IMR-90 (cell line): ENCODE results near the gene KRT74. TPM values are rescaled to one million over a fixed set of nuclear protein-coding genes. Genes with fewer than 3 reads are reported as not detected.

Source experiments
- ATAC-seq: fragments of 200-7000 bp; cut with Tn5 transposase; 2 replicates; pipeline ENCODE4 v1.9.1; 2020; ENCODE audit warnings: low read depth, mild to moderate bottlenecking, moderate library complexity
- BruUV-seq: library from RNA; stranded (reverse); fragments of 400-500 nt; replicated peaks from 2 replicates; lab custom pipeline; 2021; lab: Mats Ljungman, UMichigan
- CTCF ChIA-PET: fragments of 300-600 bp; formaldehyde crosslinking; extraction: SDS; loops from one replicate; lab custom pipeline; 2021; ENCODE audit warnings: antibody characterized with exemption; lab: Yijun Ruan, JAX
- POLR2A ChIA-PET: fragments of 300-600 bp; sonication (Branson Sonifier 250); formaldehyde crosslinking; loops from one replicate; lab custom pipeline; 2022; ENCODE audit warnings: antibody characterized with exemption; ENCODE audit not compliant: unreplicated experiment; lab: Charles Lee
- DNase-seq: peaks from one replicate; pipeline ENCODE4 v3.0.0; 2013
- H2AFZ ChIP-seq: replicated peaks from 2 replicates; pipeline ENCODE3; 2013; ENCODE audit warnings: low read length, mild to moderate bottlenecking; ENCODE audit not compliant: poor library complexity
- H2AK5ac ChIP-seq: 2 replicates; pipeline ENCODE4 v1.6.1; 2013; ENCODE audit warnings: low read depth, low read length, inconsistent platforms
- H2AK9ac ChIP-seq: replicated peaks from 2 replicates; pipeline ENCODE3; 2013; ENCODE audit warnings: mild to moderate bottlenecking, low read depth, low read length, moderate library complexity; ENCODE audit not compliant: poor library complexity
- H2BK120ac ChIP-seq: 2 replicates; pipeline ENCODE4 v1.6.1; 2013; ENCODE audit warnings: low read depth, low read length, inconsistent platforms
- H2BK15ac ChIP-seq: 3 replicates; pipeline ENCODE4 v1.6.1; 2013; ENCODE audit warnings: low read depth, low read length, inconsistent platforms
- H2BK20ac ChIP-seq: 2 replicates; pipeline ENCODE4 v1.6.1; 2013; ENCODE audit warnings: low read depth, mild to moderate bottlenecking, inconsistent platforms, low read length, moderate library complexity
- H2BK5ac ChIP-seq: 2 replicates; pipeline ENCODE4 v1.6.1; 2013; ENCODE audit warnings: mild to moderate bottlenecking, low read depth, low read length, inconsistent platforms; ENCODE audit not compliant: poor library complexity, severe bottlenecking
- H3K14ac ChIP-seq: replicated peaks from 2 replicates; pipeline ENCODE4 v1.6.1; 2013; ENCODE audit warnings: low read depth, low read length, inconsistent platforms
- H3K18ac ChIP-seq: 2 replicates; pipeline ENCODE4 v1.6.1; 2013; ENCODE audit warnings: low read depth, low read length, control low read depth
- H3K23ac ChIP-seq: 2 replicates; pipeline ENCODE4 v1.6.1; 2013; ENCODE audit warnings: low read depth, low read length, inconsistent platforms
- H3K27ac ChIP-seq: 2 replicates; pipeline ENCODE4 v1.5.1; 2013; ENCODE audit warnings: mild to moderate bottlenecking, control low read depth, low read length; ENCODE audit not compliant: insufficient read depth
- H3K27me3 ChIP-seq: 2 replicates; pipeline ENCODE4 v1.6.1; 2013; ENCODE audit warnings: low read length; ENCODE audit not compliant: control insufficient read depth, insufficient read depth
- H3K36me3 ChIP-seq: 2 replicates; pipeline ENCODE4 v1.6.1; 2013; ENCODE audit warnings: low read length, mixed read lengths; ENCODE audit not compliant: control insufficient read depth, insufficient read depth
- H3K4ac ChIP-seq: 2 replicates; pipeline ENCODE4 v1.6.1; 2013; ENCODE audit warnings: low read depth, low read length, inconsistent platforms
- H3K4me1 ChIP-seq: 2 replicates; pipeline ENCODE4 v1.6.1; 2013; ENCODE audit warnings: low read length, mixed read lengths; ENCODE audit not compliant: control insufficient read depth, insufficient read depth
- H3K4me2 ChIP-seq: 2 replicates; pipeline ENCODE4 v1.6.1; 2013; ENCODE audit warnings: low read depth, mild to moderate bottlenecking, control low read depth, low read length, moderate library complexity
- H3K4me3 ChIP-seq: 2 replicates; pipeline ENCODE4 v1.5.1; 2013; ENCODE audit warnings: low read depth, mild to moderate bottlenecking, control low read depth, low read length, moderate library complexity; ENCODE audit not compliant: insufficient read depth
- H3K56ac ChIP-seq: 2 replicates; pipeline ENCODE4 v1.6.1; 2013; ENCODE audit warnings: low read length, inconsistent platforms; ENCODE audit not compliant: insufficient read depth; ENCODE audit errors: extremely low read depth
- H3K79me1 ChIP-seq, 2 experiments: 2 replicates each; pipeline ENCODE4 v1.6.1; 2013; ENCODE audit warnings: low read length in 2 of 2, inconsistent platforms in 1 of 2, low read depth in 1 of 2
- H3K9ac ChIP-seq: 2 replicates; pipeline ENCODE4 v1.6.1; 2013; ENCODE audit warnings: low read depth, low read length, control low read depth
- H3K9me1 ChIP-seq: 2 replicates; pipeline ENCODE4 v1.6.1; 2013; ENCODE audit warnings: low read length, inconsistent platforms; ENCODE audit not compliant: insufficient read depth
- H3K9me3 ChIP-seq: 2 replicates; pipeline ENCODE4 v1.6.1; 2013; ENCODE audit warnings: low read length; ENCODE audit not compliant: control insufficient read depth, insufficient read depth
- H4K20me1 ChIP-seq: 2 replicates; pipeline ENCODE4 v1.6.1; 2013; ENCODE audit warnings: low read length, inconsistent platforms; ENCODE audit not compliant: insufficient read depth
- H4K5ac ChIP-seq: 2 replicates; pipeline ENCODE4 v1.6.1; 2013; ENCODE audit warnings: mild to moderate bottlenecking, low read depth, low read length, control low read depth
- H4K8ac ChIP-seq, 2 experiments: 2 replicates each; pipeline ENCODE4 v1.6.1; 2013; ENCODE audit warnings: low read depth in 2 of 2, low read length in 2 of 2, control low read depth in 1 of 2, inconsistent platforms in 1 of 2
- H4K91ac ChIP-seq: 2 replicates; pipeline ENCODE4 v1.6.1; 2013; ENCODE audit warnings: low read depth, low read length, inconsistent platforms; ENCODE audit not compliant: insufficient read depth
- BHLHE40 ChIP-seq: fragments of 150-350 bp; IDR thresholded peaks from 2 replicates; pipeline ENCODE4 v1.6.1; 2016; ENCODE audit warnings: mild to moderate bottlenecking, low read depth, low read length
- CEBPB ChIP-seq: IDR thresholded peaks from 2 replicates; pipeline ENCODE4 v1.6.1; 2012; ENCODE audit warnings: low read depth, low read length, improper control_type of control experiment
- CHD1 ChIP-seq: IDR thresholded peaks from 2 replicates; pipeline ENCODE4 v1.6.1; 2012; ENCODE audit warnings: low read depth, low read length, improper control_type of control experiment
- ELK1 ChIP-seq: fragments of 150-350 bp; IDR thresholded peaks from 2 replicates; pipeline ENCODE4 v1.6.1; 2016; ENCODE audit warnings: low read depth, mild to moderate bottlenecking, low read length, moderate library complexity, borderline replicate concordance
- FOS ChIP-seq: fragments of 150-350 bp; IDR thresholded peaks from 2 replicates; pipeline ENCODE4 v1.6.1; 2016; ENCODE audit warnings: low read depth, low read length
- MAZ ChIP-seq: IDR thresholded peaks from 2 replicates; pipeline ENCODE4 v1.6.1; 2012; ENCODE audit warnings: low read depth, mild to moderate bottlenecking, low read length, improper control_type of control experiment, moderate library complexity, borderline replicate concordance
- NFE2L2 ChIP-seq: fragments of 150-350 bp; IDR thresholded peaks from 2 replicates; pipeline ENCODE4 v1.6.1; 2016; ENCODE audit warnings: low read depth, mild to moderate bottlenecking, low read length
- RCOR1 ChIP-seq: IDR thresholded peaks from 2 replicates; pipeline ENCODE4 v1.6.1; 2012; ENCODE audit warnings: mild to moderate bottlenecking, low read length, improper control_type of control experiment; ENCODE audit not compliant: insufficient replicate concordance
- WGBS, 2 experiments: methylation state at CpG; one replicate each; pipeline versions ENCODE4 v1.1.5 to v1.1.7; 2013; ENCODE audit warnings: missing lambda C conversion rate in 2 of 2; ENCODE audit not compliant: insufficient read length in 1 of 2; ENCODE audit errors: extremely low coverage in 2 of 2; 5-methylcytosine and 5-hydroxymethylcytosine counted together
- dilution Hi-C: fragments of 300-500 bp; cut with HindIII; formaldehyde crosslinking; loops from one replicate; pipeline ENCODE4 v1.14.3; 2018; ENCODE audit warnings: low sequenced_read_pairs; ENCODE audit not compliant: unreplicated experiment
- in situ Hi-C: fragments of 300-500 bp; cut with MboI; formaldehyde crosslinking; loops from 3 replicates; pipeline ENCODE4 v1.14.3; 2019; ENCODE audit warnings: low sequenced_read_pairs, inconsistent platforms, mixed read lengths
- intact Hi-C: fragments of 100-400 bp; cut with micrococcal nuclease; formaldehyde crosslinking; loops from 2 replicates; pipeline ENCODE4 v1.10.0; 2022
- polyA plus RNA-seq, 3 experiments: library from polyadenylated mRNA; depleted of rRNA; stranded (reverse); fragments of >200 nt; gene quantifications; 2 replicates each; pipeline ENCODE4 v1.2.3, GENCODE V29; 2012; ENCODE audit warnings: low replicate concordance in 1 of 3
- total RNA-seq: library from RNA; depleted of rRNA; stranded (reverse); fragments of >200 nt; gene quantifications from 2 replicates; pipeline ENCODE4 v1.2.3, GENCODE V29; 2012

KRT74 gene
- total and polyA plus RNA-seq, 2 of the 4 experiments (the other 2 are of a cell fraction) = not detected

GRCh38 chr12:52603314-52603713 lies 29.7 kb upstream of the KRT74 start:
- intact Hi-C loops = no loop called here
- WGBS, 2 experiments = no CpG with 5 or more reads among the region's 2 CpGs
- TF ChIP-seq ELK1 (no peak), FOS (no peak), CEBPB (no peak), MAZ (no peak), CHD1 (no peak), NFE2L2 (no peak), RCOR1 (no peak), BHLHE40 (no peak)
- H3K4ac ChIP-seq = no peak overlapping the region
- H3K9ac ChIP-seq = no peak overlapping the region
- H2BK120ac ChIP-seq = no peak overlapping the region
- H3K18ac ChIP-seq = no peak overlapping the region
- H2BK15ac ChIP-seq = no peak overlapping the region
- no peak overlapping the region for H3K27ac ChIP-seq
- no peaks in the 10 kb centered on the region for H3K9me1 ChIP-seq
- no peak overlapping the region for H3K4me2 ChIP-seq
- H2AK9ac ChIP-seq = no peak overlapping the region
- no peak overlapping the region for H3K14ac ChIP-seq
- H4K5ac ChIP-seq = no peak overlapping the region
- H3K79me1 ChIP-seq = no peaks in the 10 kb centered on the region
- no peak overlapping the region for H4K8ac ChIP-seq
- no peak overlapping the region for H4K91ac ChIP-seq
- no peak overlapping the region for H2AK5ac ChIP-seq
- no peaks in the 10 kb centered on the region for H3K9me3 ChIP-seq
- CTCF ChIA-PET = no interaction called here
- no peak overlapping the region for H2AFZ ChIP-seq
- no peak overlapping the region for H3K56ac ChIP-seq
- no peaks in the 10 kb centered on the region for H3K36me3 ChIP-seq
- no peak overlapping the region for H2BK5ac ChIP-seq
- H3K4me3 ChIP-seq = no peak overlapping the region
- H3K27me3 ChIP-seq = peaks cover 46% of the 10 kb centered on the region
- H3K23ac ChIP-seq = no peak overlapping the region
- H2BK20ac ChIP-seq = no peak overlapping the region
- H4K20me1 ChIP-seq = no peaks in the 10 kb centered on the region
- DNase-seq (no peak), ATAC-seq (no peak)
- POLR2A ChIA-PET = no interaction called here
- dilution Hi-C loops = no loop called here
- H3K4me1 ChIP-seq = no peaks in the 10 kb centered on the region
- no TSS peak for BruUV-seq
- in situ Hi-C loops = no loop called here
